Measurements from ENCODE around the gene HMCN2. TPM values are rescaled to one million over a fixed set of nuclear protein-coding genes. Genes with fewer than 3 reads are reported as not detected.

Gene HMCN2
- total and polyA plus RNA-seq, 2 donors (not counting 3 experiments of a cell fraction or from before 2014, with no cell fraction given), result 0.04 to 0.24 TPM

DNA sequence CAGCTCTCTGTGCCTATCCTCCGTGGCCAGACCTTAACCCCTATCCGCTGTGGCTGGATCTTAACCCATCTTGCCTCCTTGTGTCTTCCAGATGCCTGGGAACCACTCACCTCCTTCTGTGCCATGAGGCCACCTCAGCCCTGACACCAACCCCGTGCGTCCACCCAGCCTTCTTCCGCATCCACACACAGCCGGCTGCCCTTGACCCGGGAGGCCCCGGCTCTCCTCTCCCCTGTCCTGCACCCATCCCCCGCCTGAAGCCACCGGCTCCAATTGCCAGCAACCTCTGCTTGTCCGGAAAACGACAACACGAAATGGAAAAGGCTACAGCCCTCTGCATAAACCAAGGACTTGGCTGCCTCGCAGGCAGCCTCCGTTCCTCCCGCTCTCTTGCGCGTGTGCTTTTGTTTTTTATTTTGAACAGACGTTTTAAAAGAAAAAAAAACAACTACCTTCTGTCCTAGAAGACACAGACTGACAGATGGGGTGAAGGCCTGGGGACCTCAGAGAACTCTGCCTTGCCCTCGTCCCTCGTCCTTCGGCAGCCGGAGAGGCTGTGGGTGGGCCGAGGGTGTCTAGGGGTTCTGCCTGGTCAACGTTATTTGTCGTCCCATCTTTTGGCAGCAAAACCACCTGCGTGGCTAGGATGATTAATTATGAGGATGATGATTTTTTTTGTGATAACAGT, 32.5 kb upstream of the HMCN2 start:
- Histone ChIP-seq H4K20me1 (replicated peaks; ENCODE audit: control insufficient read depth, extremely low read depth, insufficient read depth, low read length) (no peaks in the 10 kb centered on the region), H3K4me3 (replicated peaks in 1 of 3; ENCODE audit: insufficient read depth in 1 of 3, low read depth in 1 of 3, low read length in 3 of 3) (no peak overlapping the region), H3K9ac (replicated peaks; ENCODE audit: extremely low read depth, insufficient read depth, low read length) (no peak overlapping the region), H3K36me3 (ENCODE audit: control insufficient read depth in 2 of 2, extremely low read depth in 1 of 2, insufficient read depth in 2 of 2, low read length in 2 of 2) (peaks cover 7 to 13% of the 10 kb centered on the region in 2 experiments), H3K4me2 (ENCODE audit: insufficient read depth, low read length) (no peak overlapping the region), H2AFZ (ENCODE audit: low read depth, low read length) (no peak overlapping the region), H3K9me1 (replicated peaks; ENCODE audit: control insufficient read depth, extremely low read depth, insufficient read depth, low read length) (no peaks in the 10 kb centered on the region), H3K27me3 (ENCODE audit: control insufficient read depth in 2 of 2, insufficient read depth in 2 of 2, low read length in 2 of 2) (no peaks in the 10 kb centered on the region), H3K4me1 (ENCODE audit: control insufficient read depth, extremely low read depth, insufficient read depth, low read length) (peaks cover 8% of the 10 kb centered on the region), H3K79me2 (ENCODE audit: control insufficient read depth, insufficient read depth, low read length) (no peaks in the 10 kb centered on the region), H3K9me3 (replicated peaks; ENCODE audit: control insufficient read depth, insufficient read depth, low read length) (no peaks in the 10 kb centered on the region), H3K27ac (ENCODE audit: insufficient read depth, low read depth, low read length) (no peak overlapping the region)
- DNase-seq (ENCODE audit: low read depth, low spot score), result no peak
- ChIA-PET CTCF (interaction anchor here (0.9 kb wide), 1 partner anchor 126 kb away, joined by 3 read pairs; no protein-coding TSS in a partner anchor), POLR2A (no interaction called here)
- TF ChIP-seq EZH2 (IDR thresholded peaks at IDR 0.05; ENCODE audit: borderline replicate concordance, low read depth, low read length, severe bottlenecking), result no peak
- dilution Hi-C loops (cut with MboI; ENCODE audit: extremely low pct_ligation_motif_present, low sequenced_read_pairs), result no loop called here
- FAIRE-seq, result no peak
- intact Hi-C loops (cut with micrococcal nuclease), result loop anchor here (10.0 kb wide), 1 partner anchor 348 kb away; no protein-coding TSS in a partner anchor
- no TSS peak for BruUV-seq (replicated peaks)

- no peak for DNase-seq (ENCODE audit: low read depth, low spot score)
- Histone ChIP-seq H3K4me2 (ENCODE audit: insufficient read depth, low read length) (no peak overlapping the region), H3K4me3 (replicated peaks in 1 of 3; ENCODE audit: insufficient read depth in 1 of 3, low read depth in 1 of 3, low read length in 3 of 3) (no peak overlapping the region), H3K36me3 (ENCODE audit: control insufficient read depth in 2 of 2, extremely low read depth in 1 of 2, insufficient read depth in 2 of 2, low read length in 2 of 2) (peaks cover 7 to 13% of the 10 kb centered on the region in 2 experiments), H2AFZ (ENCODE audit: low read depth, low read length) (no peak overlapping the region), H3K27ac (ENCODE audit: insufficient read depth, low read depth, low read length) (no peak overlapping the region), H3K4me1 (ENCODE audit: control insufficient read depth, extremely low read depth, insufficient read depth, low read length) (peaks cover 8% of the 10 kb centered on the region), H3K9ac (replicated peaks; ENCODE audit: extremely low read depth, insufficient read depth, low read length) (no peak overlapping the region), H4K20me1 (replicated peaks; ENCODE audit: control insufficient read depth, extremely low read depth, insufficient read depth, low read length) (no peaks in the 10 kb centered on the region), H3K9me1 (replicated peaks; ENCODE audit: control insufficient read depth, extremely low read depth, insufficient read depth, low read length) (no peaks in the 10 kb centered on the region), H3K9me3 (replicated peaks; ENCODE audit: control insufficient read depth, insufficient read depth, low read length) (no peaks in the 10 kb centered on the region), H3K79me2 (ENCODE audit: control insufficient read depth, insufficient read depth, low read length) (no peaks in the 10 kb centered on the region), H3K27me3 (ENCODE audit: control insufficient read depth in 2 of 2, insufficient read depth in 2 of 2, low read length in 2 of 2) (no peaks in the 10 kb centered on the region)
- CTCF ChIA-PET, result interaction anchor here (0.9 kb wide), 1 partner anchor 127 kb away, joined by 3 read pairs; no protein-coding TSS in a partner anchor
- BruUV-seq (replicated peaks), result no TSS peak
- POLR2A ChIA-PET, result no interaction called here
- no peak for TF ChIP-seq POLR2A (IDR thresholded peaks at IDR 0.05; ENCODE audit: low read depth, low read length)
- TF ChIP-seq MYC (IDR thresholded peaks at IDR 0.05; ENCODE audit: low read depth, low read length), result no peak
- TF ChIP-seq GATA2 (IDR thresholded peaks at IDR 0.05; ENCODE audit: insufficient read depth, insufficient read length, low read depth, low read length), result no peak
- no peak for TF ChIP-seq POLR2AphosphoS5 (IDR thresholded peaks at IDR 0.05; ENCODE audit: insufficient read depth, low read depth, low read length)
- TF ChIP-seq EZH2 (IDR thresholded peaks at IDR 0.05; ENCODE audit: borderline replicate concordance, low read depth, low read length, severe bottlenecking), result no peak
- no peak for TF ChIP-seq FOS (IDR thresholded peaks at IDR 0.05; ENCODE audit: borderline replicate concordance, insufficient read depth, low read length)
- TF ChIP-seq, protein P1, sequence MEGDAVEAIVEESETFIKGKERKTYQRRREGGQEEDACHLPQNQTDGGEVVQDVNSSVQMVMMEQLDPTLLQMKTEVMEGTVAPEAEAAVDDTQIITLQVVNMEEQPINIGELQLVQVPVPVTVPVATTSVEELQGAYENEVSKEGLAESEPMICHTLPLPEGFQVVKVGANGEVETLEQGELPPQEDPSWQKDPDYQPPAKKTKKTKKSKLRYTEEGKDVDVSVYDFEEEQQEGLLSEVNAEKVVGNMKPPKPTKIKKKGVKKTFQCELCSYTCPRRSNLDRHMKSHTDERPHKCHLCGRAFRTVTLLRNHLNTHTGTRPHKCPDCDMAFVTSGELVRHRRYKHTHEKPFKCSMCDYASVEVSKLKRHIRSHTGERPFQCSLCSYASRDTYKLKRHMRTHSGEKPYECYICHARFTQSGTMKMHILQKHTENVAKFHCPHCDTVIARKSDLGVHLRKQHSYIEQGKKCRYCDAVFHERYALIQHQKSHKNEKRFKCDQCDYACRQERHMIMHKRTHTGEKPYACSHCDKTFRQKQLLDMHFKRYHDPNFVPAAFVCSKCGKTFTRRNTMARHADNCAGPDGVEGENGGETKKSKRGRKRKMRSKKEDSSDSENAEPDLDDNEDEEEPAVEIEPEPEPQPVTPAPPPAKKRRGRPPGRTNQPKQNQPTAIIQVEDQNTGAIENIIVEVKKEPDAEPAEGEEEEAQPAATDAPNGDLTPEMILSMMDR (IDR thresholded peaks at IDR 0.05; ENCODE audit: extremely low read depth in 1 of 2, insufficient read depth in 1 of 2, low read depth in 1 of 2, low read length in 2 of 2), result no peak
- TF ChIP-seq, protein P2, sequence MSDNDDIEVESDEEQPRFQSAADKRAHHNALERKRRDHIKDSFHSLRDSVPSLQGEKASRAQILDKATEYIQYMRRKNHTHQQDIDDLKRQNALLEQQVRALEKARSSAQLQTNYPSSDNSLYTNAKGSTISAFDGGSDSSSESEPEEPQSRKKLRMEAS (IDR thresholded peaks at IDR 0.05; ENCODE audit: insufficient read depth, insufficient read length), result no peak
- no peak for TF ChIP-seq JUN (IDR thresholded peaks at IDR 0.05; ENCODE audit: borderline replicate concordance, insufficient read depth, insufficient read length, low read depth)
- dilution Hi-C loops (cut with MboI; ENCODE audit: extremely low pct_ligation_motif_present, low sequenced_read_pairs) (no loop called here), intact Hi-C loops (cut with micrococcal nuclease) (loop anchor here (10.0 kb wide), 1 partner anchor 349 kb away; no protein-coding TSS in a partner anchor)
- FAIRE-seq, result no peak
These were observed 32.0 kb upstream of the HMCN2 start for GRCh38 chr9:130233587-130233945.
